Stimulated activated CD4-positive, alpha-beta T cell treated with anti-CD3 and anti-CD28 coated beads, Interleukin-15, amount 100 ng/mL, for 24 hours (primary cell): ENCODE data around the gene GFPT2.
A peak's percentile ranks its signal among the peaks of the same experiment; 100 is the strongest.

ENCODE experiments used
- DNase-seq: peaks from one replicate; pipeline ENCODE4 v3.0.0-alpha.2; 2020

Gene GFPT2

GRCh38 chr5:180332051-180332517, 21.1 kb downstream of the GFPT2 start:
- DNase-seq = no peak

GRCh38 chr5:180331647-180331950, 21.5 kb downstream of the GFPT2 start:
- no peak for DNase-seq

GRCh38 chr5:180330810-180331646, 22.1 kb downstream of the GFPT2 start:
- no peak for DNase-seq

- no peak for DNase-seq
Measured at GRCh38 chr5:180330270-180330648, 22.9 kb downstream of the GFPT2 start.

GRCh38 chr5:180329606-180330269, 23.4 kb downstream of the GFPT2 start:
- no peak for DNase-seq

- DNase-seq = no peak
Measured at GRCh38 chr5:180329138-180329435, 24.0 kb downstream of the GFPT2 start.

- DNase-seq = peak; percentile 90
Measured at GRCh38 chr5:180328296-180329137, 24.6 kb downstream of the GFPT2 start.

GRCh38 chr5:180326989-180327565, 26.1 kb downstream of the GFPT2 start:
- DNase-seq = no peak

- no peak for DNase-seq
Measured at GRCh38 chr5:180324601-180324950, 28.6 kb downstream of the GFPT2 start.

GRCh38 chr5:180323941-180324600, 29.1 kb downstream of the GFPT2 start:
- no peak for DNase-seq

GRCh38 chr5:180323160-180323559, 30.0 kb downstream of the GFPT2 start:
- no peak for DNase-seq

- no peak for DNase-seq
Measured at GRCh38 chr5:180318456-180319089, 34.6 kb downstream of the GFPT2 start.

- DNase-seq = no peak
Measured at GRCh38 chr5:180316586-180316985, 36.5 kb downstream of the GFPT2 start.

GRCh38 chr5:180315762-180316212, 37.3 kb downstream of the GFPT2 start:
- peak; percentile 80 for DNase-seq

- DNase-seq = peak; percentile 87
Measured at GRCh38 chr5:180313677-180314505, 39.2 kb downstream of the GFPT2 start.

- DNase-seq = no peak
Measured at GRCh38 chr5:180311216-180311615, 41.9 kb downstream of the GFPT2 start.

- DNase-seq = no peak
Measured at GRCh38 chr5:180306796-180307195, 46.3 kb downstream of the GFPT2 start.

- no peak for DNase-seq
Measured at GRCh38 chr5:180305481-180305880, 47.7 kb downstream of the GFPT2 start.

GRCh38 chr5:180304431-180305375, 48.4 kb downstream of the GFPT2 start:
- no peak for DNase-seq

- DNase-seq = no peak
Measured at GRCh38 chr5:180304016-180304292, 49.2 kb downstream of the GFPT2 start.
